K562 (cell line): ENCODE results near the gene UNKL. TPM values are rescaled to one million over a fixed set of nuclear protein-coding genes. Genes with fewer than 3 reads are reported as not detected.

Experiments
- ATAC-seq: fragments of 200-7000 bp; cut with Tn5 transposase; 3 replicates; pipeline ENCODE4 v1.9.1; 2020; ENCODE audit warnings: moderate library complexity
- BruUV-seq: library from RNA; stranded (reverse); fragments of 400-500 nt; replicated peaks from 2 replicates; lab custom pipeline; 2021; lab: Mats Ljungman, UMichigan
- CTCF ChIA-PET: fragments of 300-600 bp; formaldehyde crosslinking; extraction: SDS; loops from one replicate; lab custom pipeline; 2021; ENCODE audit warnings: low intra/inter-chr PET ratio; lab: Yijun Ruan, JAX
- POLR2A ChIA-PET: fragments of 300-600, 350-650 bp; sonication (Branson Sonifier 250); formaldehyde crosslinking; extraction: SDS; loops from one replicate; lab custom pipeline; 2021; ENCODE audit warnings: antibody characterized with exemption, inconsistent platforms; lab: Yijun Ruan, JAX
- DNase-seq, 4 experiments: peaks; one replicate each; pipeline versions ENCODE4 v3.0.0 to v3.0.0-alpha.2; 2011 to 2018; ENCODE audit warnings: low spot score in 3 of 4, mixed read lengths in 3 of 4; ENCODE audit errors: extremely low read depth in 1 of 4
- FAIRE-seq: peaks from 2 replicates; lab custom pipeline; 2011; peaks lifted over from hg19 to GRCh38; lab: Jason Lieb, UNC
- H2AFZ ChIP-seq: 2 replicates; pipeline ENCODE4 v1.6.0; 2011; ENCODE audit warnings: low read depth, low read length, control low read depth, inconsistent platforms
- H3K27ac ChIP-seq: fragments of 200-600 bp; 3 replicates; pipeline ENCODE4 v1.8.0; 2011; ENCODE audit warnings: low read depth, mild to moderate bottlenecking, control low read depth, inconsistent platforms, low read length, moderate library complexity, mixed read lengths; ENCODE audit errors: extremely low read depth
- H3K27me3 ChIP-seq, 2 experiments: fragments of 300-600 bp in 1 of 2; 2 replicates in 1 of 2; 3 replicates in 1 of 2; pipeline versions ENCODE4 v1.6.0 to v1.8.0; 2011; ENCODE audit warnings: inconsistent platforms in 2 of 2, low read length in 2 of 2, mild to moderate bottlenecking in 1 of 2, mixed read lengths in 1 of 2, moderate library complexity in 1 of 2; ENCODE audit not compliant: control insufficient read depth in 2 of 2, insufficient read depth in 2 of 2
- H3K36me3 ChIP-seq: fragments of 300-600 bp; 3 replicates; pipeline ENCODE4 v1.8.0; 2011; ENCODE audit warnings: mild to moderate bottlenecking, low read length, inconsistent platforms; ENCODE audit not compliant: control insufficient read depth, insufficient read depth
- H3K4me1 ChIP-seq, 2 experiments: fragments of 200-600 bp in 1 of 2; replicated peaks in 1 of 2; 2 replicates in 1 of 2; 3 replicates in 1 of 2; pipeline versions ENCODE4 v1.5.1 to v1.8.0; 2011; ENCODE audit warnings: inconsistent platforms in 2 of 2, low read length in 2 of 2, mild to moderate bottlenecking in 1 of 2, mixed read lengths in 1 of 2, moderate library complexity in 1 of 2; ENCODE audit not compliant: control insufficient read depth in 2 of 2, insufficient read depth in 2 of 2
- H3K4me2 ChIP-seq: 2 replicates; pipeline ENCODE4 v1.6.1; 2011; ENCODE audit warnings: low read length, control low read depth, inconsistent platforms, mixed read lengths; ENCODE audit not compliant: insufficient read depth
- H3K4me3 ChIP-seq: fragments of 200-600 bp; sonication (generic), shearing (Covaris generic); 2 replicates; pipeline ENCODE4 v1.5.1; 2016; ENCODE audit warnings: control low read depth, inconsistent platforms
- H3K79me2 ChIP-seq: fragments of 200-600 bp; 3 replicates; pipeline ENCODE4 v1.8.0; 2011; ENCODE audit warnings: low read length, inconsistent platforms; ENCODE audit not compliant: control insufficient read depth, insufficient read depth
- H3K9ac ChIP-seq, 2 experiments: 2 replicates each; pipeline versions ENCODE4 v1.6.0 to v1.6.1; 2011; ENCODE audit warnings: low read depth in 2 of 2, low read length in 2 of 2, control low read depth in 1 of 2, inconsistent platforms in 1 of 2, mild to moderate bottlenecking in 1 of 2, mixed read lengths in 1 of 2; ENCODE audit not compliant: insufficient read depth in 1 of 2
- H3K9me1 ChIP-seq: one replicate; pipeline ENCODE4 v1.6.0; 2011; ENCODE audit warnings: inconsistent platforms, mild to moderate bottlenecking, low read length, moderate library complexity; ENCODE audit not compliant: control insufficient read depth, insufficient read depth
- H3K9me3 ChIP-seq: replicated peaks from 2 replicates; pipeline ENCODE4 v1.5.1; 2011; ENCODE audit warnings: low read depth, low read length, inconsistent platforms; ENCODE audit not compliant: control insufficient read depth, insufficient read depth
- H4K20me1 ChIP-seq: replicated peaks from 2 replicates; pipeline ENCODE4 v1.6.1; 2011; ENCODE audit warnings: low read length, inconsistent platforms, mixed read lengths; ENCODE audit not compliant: control insufficient read depth, insufficient read depth
- ATF1 ChIP-seq, 2 experiments: fragments of 450-650 bp in 1 of 2; IDR thresholded peaks; 2 replicates each; pipeline ENCODE4 v1.6.1; 2016; ENCODE audit warnings: missing compliant biosample characterization in 1 of 2, missing genetic modification characterization in 1 of 2
- BDP1 ChIP-seq: IDR thresholded peaks from 3 replicates; pipeline ENCODE4 v1.6.1; 2011; ENCODE audit not compliant: insufficient read length, insufficient read depth
- HMG20A ChIP-seq: fragments of 450-650 bp; formaldehyde crosslinking; conservative IDR thresholded peaks from 2 replicates; pipeline ENCODE4 v1.4.0; 2020; ENCODE audit warnings: mild to moderate bottlenecking, mixed read lengths
- NR2C2 ChIP-seq, 2 experiments: fragments of 200-800 bp in 1 of 2; sonication (Bioruptor generic) in 1 of 2; sonication (generic) in 1 of 2; formaldehyde crosslinking in 1 of 2; IDR thresholded peaks; 2 replicates each; pipeline versions ENCODE4 v1.6.1 to v1.8.0; 2016 to 2022; ENCODE audit warnings: mild to moderate bottlenecking in 1 of 2, missing compliant biosample characterization in 1 of 2, missing genetic modification characterization in 1 of 2, missing genetic modification reagents in 1 of 2
- PTRF ChIP-seq: fragments of 450-650 bp; IDR thresholded peaks from 2 replicates; pipeline ENCODE4 v1.6.1; 2016; ENCODE audit warnings: mild to moderate bottlenecking, missing genetic modification characterization, missing compliant biosample characterization
- WGBS: fragments of 100-300 bp; shearing (Covaris generic); methylation state at CpG from one replicate; pipeline ENCODE4 v1.1.6; 2016; ENCODE audit warnings: low coverage, mixed read lengths; ENCODE audit not compliant: insufficient coverage; ENCODE audit errors: missing lambda C conversion rate; 5-methylcytosine and 5-hydroxymethylcytosine counted together
- in situ Hi-C: fragments of 300-500 bp; cut with MboI; formaldehyde crosslinking; loops from 4 replicates; pipeline ENCODE4 v1.15.0; 2018; ENCODE audit warnings: inconsistent platforms, mixed read lengths
- intact Hi-C: fragments of 100-400 bp; cut with micrococcal nuclease; formaldehyde crosslinking; loops from 2 replicates; pipeline ENCODE4 v1.14.2; 2022
- polyA plus RNA-seq, 8 experiments: library from polyadenylated mRNA; depleted of rRNA in 4 of 8; stranded (reverse) in 5 of 8; unstranded in 3 of 8; fragments of >200 nt; fragmentation: Nextera tagmentation in 2 of 8; fragmentation: Illumina TruSeq in 1 of 8; extraction: Ambion mirVana in 2 of 8; extraction: Trizol in 1 of 8; gene quantifications; 2 replicates each; pipeline versions ENCODE4 v1.2.1 to v1.2.3, GENCODE V29; 2011 to 2014; ENCODE audit warnings: inconsistent platforms in 1 of 8, missing spikeins in 1 of 8
- total RNA-seq, 7 experiments: library from RNA; depleted of rRNA in 6 of 7; stranded (reverse); fragments of >200 nt in 6 of 7; fragmentation: Illumina TruSeq in 2 of 7; extraction: Trizol in 2 of 7; gene quantifications; 2 replicates each; pipeline versions ENCODE4 v1.2.1 to v1.2.3, GENCODE V29; 2011 to 2021; ENCODE audit warnings: low replicate concordance in 1 of 7

UNKL gene
- total and polyA plus RNA-seq, 9 of the 15 experiments (the other 6 are each of a cell fraction or from before 2014, with no cell fraction given): 0.37 to 30.2 (median 5.1) TPM

DNA sequence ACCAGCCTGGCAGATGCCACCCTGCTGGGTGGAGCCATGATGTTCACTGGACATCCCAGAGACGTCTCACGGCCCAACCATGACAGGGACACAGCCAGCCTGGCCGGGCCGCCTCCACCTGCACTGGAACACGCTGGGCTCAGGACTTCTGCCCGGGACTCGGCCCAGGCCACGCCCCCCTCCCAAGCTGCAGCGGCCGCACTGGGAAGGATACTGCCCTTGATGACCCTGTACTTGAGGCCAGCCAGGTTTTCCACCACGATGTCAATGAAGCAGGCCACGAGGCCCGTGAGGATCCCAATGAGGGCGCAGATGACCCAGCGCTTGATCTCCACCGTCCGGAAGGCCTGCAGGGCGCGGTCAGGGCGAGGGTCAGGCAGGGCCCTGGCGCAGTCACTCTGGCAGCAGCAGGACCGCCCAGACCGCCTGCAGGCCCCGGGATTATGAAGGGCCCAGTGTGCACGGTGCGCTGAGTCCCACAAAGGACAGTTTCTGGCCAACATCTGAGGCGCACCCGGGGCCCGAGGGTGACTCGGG is 46.2 kb upstream of the UNKL start:
- H3K27ac ChIP-seq: no peak overlapping the region
- H3K79me2 ChIP-seq: peaks cover under 1% of the 10 kb centered on the region; the same call in 1 of the 3 replicates
- H3K9me1 ChIP-seq: peaks cover 2% of the 10 kb centered on the region
- no peak overlapping the region; a peak in 1 of 4 replicates for H3K9ac ChIP-seq
- no peak overlapping the region for H3K4me3 ChIP-seq
- in situ Hi-C loops (no loop called here), intact Hi-C loops (no loop called here)
- peaks cover 0 to 20% of the 10 kb centered on the region in 2 experiments; a peak in 2 of 5 replicates for H3K4me1 ChIP-seq
- H3K27me3 ChIP-seq: no peaks in the 10 kb centered on the region
- no TSS peak for BruUV-seq
- H3K9me3 ChIP-seq: no peaks in the 10 kb centered on the region
- POLR2A ChIA-PET: interaction anchor here (1.5 kb wide), 1 partner anchor 13 kb away, joined by 5 read pairs; no protein-coding TSS in a partner anchor
- 0 out of 2 replicates have a peak, but pooled peaks cover 5% of the 10 kb centered on the region for H4K20me1 ChIP-seq
- no peak for FAIRE-seq
- no peak for DNase-seq
- H2AFZ ChIP-seq: no peak overlapping the region
- H3K4me2 ChIP-seq: no peak overlapping the region
- WGBS: 86% methylated on average over 18 of the region's 30 CpGs
- H3K36me3 ChIP-seq: peaks cover 54% of the 10 kb centered on the region; the same call in 2 of the 3 replicates
- no peak for ATAC-seq
- CTCF ChIA-PET: no interaction called here
- TF ChIP-seq BDP1: no peak

DNA sequence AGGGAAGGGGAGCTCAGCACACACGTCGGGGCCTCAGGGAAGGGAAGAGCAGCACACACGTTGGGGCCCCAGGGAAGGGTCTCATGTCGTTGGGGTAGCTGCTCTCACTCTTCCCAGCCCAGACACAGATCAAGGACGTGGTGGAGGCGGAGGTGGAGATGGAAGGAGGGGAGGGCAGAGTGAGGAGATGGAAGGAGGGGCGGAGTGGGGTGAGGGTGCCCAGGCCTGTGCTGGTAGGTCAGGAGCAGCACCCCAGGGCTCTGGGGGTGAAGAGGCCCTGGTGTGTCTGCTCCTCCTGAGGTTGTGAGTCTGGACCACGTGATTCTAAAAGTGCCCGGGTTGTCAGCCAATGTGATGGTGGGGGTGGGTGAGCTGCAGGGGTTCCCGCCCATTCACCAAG is 45.5 kb upstream of the UNKL start:
- CTCF ChIA-PET: no interaction called here
- DNase-seq: no peak
- H3K79me2 ChIP-seq: no peaks in the 10 kb centered on the region
- H3K4me2 ChIP-seq: no peak overlapping the region
- no peaks in the 10 kb centered on the region for H3K9me3 ChIP-seq
- H3K4me3 ChIP-seq: no peak overlapping the region
- H2AFZ ChIP-seq: no peak overlapping the region
- H3K27ac ChIP-seq: no peak overlapping the region
- POLR2A ChIA-PET: interaction anchor here (0.5 kb wide), 1 partner anchor 74 kb away, joined by 4 read pairs; no protein-coding TSS in a partner anchor
- no peaks in the 10 kb centered on the region for H3K27me3 ChIP-seq
- peaks cover 2% of the 10 kb centered on the region for H3K9me1 ChIP-seq
- H3K4me1 ChIP-seq: peaks cover 0 to 16% of the 10 kb centered on the region in 2 experiments; a peak in 2 of 5 replicates
- 0 out of 2 replicates have a peak, but pooled peaks cover 5% of the 10 kb centered on the region for H4K20me1 ChIP-seq
- no peak for FAIRE-seq
- in situ Hi-C loops (no loop called here), intact Hi-C loops (no loop called here)
- no peak overlapping the region; a peak in 1 of 4 replicates for H3K9ac ChIP-seq
- no peak for ATAC-seq
- H3K36me3 ChIP-seq: peaks cover 61% of the 10 kb centered on the region; the same call in 2 of the 3 replicates
- no TSS peak for BruUV-seq
- no peak for TF ChIP-seq NR2C2 (CRISPR knock-in tag; IDR thresholded peaks at IDR 0.05)
- no peak for TF ChIP-seq NR2C2 (tag; IDR thresholded peaks at IDR 0.05)
- no peak for TF ChIP-seq PTRF (tag)
- no peak for TF ChIP-seq ATF1 (CRISPR knock-in tag; IDR thresholded peaks at IDR 0.05)
- no peak for TF ChIP-seq ATF1 (tag; IDR thresholded peaks at IDR 0.05)
- TF ChIP-seq HMG20A (CRISPR knock-in tag): no peak
- WGBS: 77% methylated on average over 8 of the region's 10 CpGs
